ENCODE data around the gene TACC3. TPM values are rescaled to one million over a fixed set of nuclear protein-coding genes. Genes with fewer than 3 reads are reported as not detected.
A peak's percentile ranks its signal among the peaks of the same experiment; 100 is the strongest.

Gene TACC3
- total RNA-seq, 2 donors from 2014 or later: 73.4 to 91.8 TPM

GRCh38 chr4:1736812-1737211, 15.5 kb downstream of the TACC3 start:
- ATAC-seq (no peak), DNase-seq (no peak)
- no peaks in the 10 kb centered on the region for H3K4me1 Mint-ChIP-seq
- H3K36me3 Mint-ChIP-seq (ENCODE audit: low read depth): peaks cover 3% of the 10 kb centered on the region
- H3K9me3 ChIP-seq (ENCODE audit: control insufficient read depth, low read length, poor library complexity, severe bottlenecking): peaks cover 4% of the 10 kb centered on the region
- H3K27ac Mint-ChIP-seq: no peak overlapping the region
- no peaks in the 10 kb centered on the region for H3K27me3 Mint-ChIP-seq
- H3K4me3 Mint-ChIP-seq: no peak overlapping the region

DNA sequence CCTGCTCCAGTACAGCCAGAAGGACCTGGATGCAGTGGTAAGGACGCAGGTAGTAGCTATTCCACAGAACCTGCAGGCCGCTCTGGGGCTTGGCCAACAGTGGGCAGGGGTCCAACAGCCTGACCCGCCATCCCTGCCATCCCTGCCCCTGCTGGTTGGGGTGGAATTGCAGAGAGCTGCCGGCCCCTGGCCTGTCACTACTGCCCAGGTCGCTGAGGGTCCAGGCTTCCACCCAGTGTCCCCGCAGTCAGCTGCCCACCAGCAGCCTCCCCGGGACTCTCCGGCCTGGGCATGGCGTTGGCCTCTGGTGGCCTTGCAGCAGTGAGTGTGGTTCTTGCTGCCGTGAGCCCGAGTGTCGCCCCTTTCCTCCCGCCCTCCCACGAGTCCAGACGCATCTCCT, 16.3 kb downstream of the TACC3 start:
- H3K36me3 Mint-ChIP-seq (ENCODE audit: low read depth): peaks cover 3% of the 10 kb centered on the region
- no peak overlapping the region for H3K4me3 Mint-ChIP-seq
- no peaks in the 10 kb centered on the region for H3K4me1 Mint-ChIP-seq
- H3K27me3 Mint-ChIP-seq: no peaks in the 10 kb centered on the region
- no peak overlapping the region for H3K27ac Mint-ChIP-seq
- no peak for ATAC-seq
- DNase-seq: no peak
- peaks cover 4% of the 10 kb centered on the region for H3K9me3 ChIP-seq (ENCODE audit: control insufficient read depth, low read length, poor library complexity, severe bottlenecking)

DNA sequence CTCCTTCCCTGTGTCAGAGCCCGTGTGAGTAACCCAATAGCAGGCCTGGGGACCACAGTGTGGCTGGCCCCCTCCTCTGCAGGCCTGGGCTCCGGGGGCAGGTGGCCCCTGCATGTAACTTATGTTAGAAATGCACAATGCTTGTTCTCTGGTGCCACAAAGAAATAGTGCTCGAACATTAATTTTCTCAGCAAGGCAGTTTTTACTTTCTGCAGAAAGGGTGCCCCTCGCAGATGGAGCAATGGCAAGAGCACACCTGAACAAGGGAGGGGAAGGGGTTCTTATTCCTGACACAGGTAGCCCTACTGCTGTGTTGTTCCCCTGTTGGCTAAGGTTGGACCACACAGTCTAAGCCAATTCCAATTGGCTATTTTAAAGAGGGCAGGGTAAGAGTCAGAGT, 17.1 kb downstream of the TACC3 start:
- peaks cover 3% of the 10 kb centered on the region for H3K36me3 Mint-ChIP-seq (ENCODE audit: low read depth)
- no peak overlapping the region for H3K4me3 Mint-ChIP-seq
- H3K9me3 ChIP-seq (ENCODE audit: control insufficient read depth, low read length, poor library complexity, severe bottlenecking): peaks cover 4% of the 10 kb centered on the region
- H3K27ac Mint-ChIP-seq: no peak overlapping the region
- no peaks in the 10 kb centered on the region for H3K4me1 Mint-ChIP-seq
- ATAC-seq: no peak
- DNase-seq: no peak
- H3K27me3 Mint-ChIP-seq: no peaks in the 10 kb centered on the region

GRCh38 chr4:1739358-1739757, 18.0 kb downstream of the TACC3 start:
- Mint-ChIP-seq H3K27me3 (no peaks in the 10 kb centered on the region), H3K27ac (no peak overlapping the region), H3K4me3 (no peak overlapping the region), H3K36me3 (ENCODE audit: low read depth) (peaks cover 3% of the 10 kb centered on the region), H3K4me1 (no peaks in the 10 kb centered on the region)
- DNase-seq (no peak), ATAC-seq (no peak)
- H3K9me3 ChIP-seq (ENCODE audit: control insufficient read depth, low read length, poor library complexity, severe bottlenecking): peaks cover 4% of the 10 kb centered on the region

DNA sequence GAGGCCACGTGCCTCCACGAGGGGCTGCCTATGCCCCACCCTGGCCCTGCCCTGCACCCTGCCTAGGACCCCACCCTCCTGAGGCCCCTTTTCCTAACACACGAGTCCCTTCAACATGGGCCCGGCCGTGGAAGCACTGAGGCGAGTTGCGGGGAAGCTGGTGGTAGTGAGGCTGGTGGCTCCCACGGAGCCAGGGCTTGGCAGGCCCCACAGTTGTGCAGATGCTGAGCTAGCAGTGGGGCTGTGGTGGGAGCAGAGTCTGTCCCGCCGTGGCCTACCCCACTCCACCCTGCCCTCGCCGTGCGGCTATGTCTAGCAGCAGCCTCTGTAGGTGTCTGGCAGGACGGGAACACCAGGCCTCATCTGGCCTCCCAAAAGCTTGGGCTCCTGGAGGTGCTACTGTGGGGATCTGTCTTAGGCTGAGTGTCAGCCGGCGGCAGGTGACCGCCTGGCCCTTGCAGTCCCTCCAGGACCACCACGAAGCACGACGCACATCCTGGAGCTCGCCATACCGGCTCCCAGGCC, 18.8 kb downstream of the TACC3 start:
- Mint-ChIP-seq H3K36me3 (ENCODE audit: low read depth) (peaks cover 3% of the 10 kb centered on the region), H3K4me1 (no peaks in the 10 kb centered on the region), H3K4me3 (no peak overlapping the region), H3K27me3 (no peaks in the 10 kb centered on the region), H3K27ac (no peak overlapping the region)
- ATAC-seq: no peak
- DNase-seq: no peak
- peaks cover 4% of the 10 kb centered on the region for H3K9me3 ChIP-seq (ENCODE audit: control insufficient read depth, low read length, poor library complexity, severe bottlenecking)

DNA sequence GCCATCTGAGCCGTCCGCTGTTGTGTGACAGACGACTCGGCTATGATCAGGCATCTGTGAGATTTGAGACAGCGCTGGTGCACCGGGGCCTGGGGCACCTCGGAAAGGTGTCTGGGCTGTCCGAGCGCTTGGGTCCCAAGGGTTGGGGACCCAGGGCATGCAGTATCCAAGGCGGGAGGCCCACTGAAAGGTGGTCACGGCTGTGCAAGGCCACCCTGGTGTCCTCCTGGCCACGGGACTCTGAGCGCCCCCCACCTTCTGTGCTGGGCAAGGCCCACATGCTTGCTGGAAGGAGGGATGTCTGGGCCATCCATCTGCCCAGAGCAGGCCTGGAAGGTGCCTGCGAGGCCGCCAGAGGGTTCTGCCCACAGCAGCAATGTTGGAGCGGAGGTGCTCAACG, 19.9 kb downstream of the TACC3 start:
- DNase-seq: no peak
- ATAC-seq: no peak
- Mint-ChIP-seq H3K36me3 (ENCODE audit: low read depth) (peaks cover 3% of the 10 kb centered on the region), H3K27ac (peak overlapping the region; percentile 11), H3K4me3 (no peak overlapping the region), H3K4me1 (no peaks in the 10 kb centered on the region), H3K27me3 (no peaks in the 10 kb centered on the region)
- H3K9me3 ChIP-seq (ENCODE audit: control insufficient read depth, low read length, poor library complexity, severe bottlenecking): peaks cover 4% of the 10 kb centered on the region

GRCh38 chr4:1743551-1743950, 22.2 kb downstream of the TACC3 start:
- Mint-ChIP-seq H3K27ac (peak overlapping the region; percentile 56), H3K27me3 (no peaks in the 10 kb centered on the region), H3K36me3 (ENCODE audit: low read depth) (peaks cover 2% of the 10 kb centered on the region), H3K4me1 (no peaks in the 10 kb centered on the region), H3K4me3 (peak overlapping the region; percentile 64)
- DNase-seq (no peak), ATAC-seq (no peak)
- H3K9me3 ChIP-seq (ENCODE audit: control insufficient read depth, low read length, poor library complexity, severe bottlenecking): peaks cover under 1% of the 10 kb centered on the region

GRCh38 chr4:1743975-1744374, 22.7 kb downstream of the TACC3 start:
- ATAC-seq: no peak
- Mint-ChIP-seq H3K4me1 (no peaks in the 10 kb centered on the region), H3K4me3 (no peak overlapping the region), H3K36me3 (ENCODE audit: low read depth) (peaks cover 2% of the 10 kb centered on the region), H3K27ac (no peak overlapping the region), H3K27me3 (no peaks in the 10 kb centered on the region)
- DNase-seq: no peak
- H3K9me3 ChIP-seq (ENCODE audit: control insufficient read depth, low read length, poor library complexity, severe bottlenecking): no peaks in the 10 kb centered on the region

- ATAC-seq: no peak
- no peak for DNase-seq
- no peaks in the 10 kb centered on the region for H3K27me3 Mint-ChIP-seq
- no peaks in the 10 kb centered on the region for H3K9me3 ChIP-seq (ENCODE audit: control insufficient read depth, low read length, poor library complexity, severe bottlenecking)
- H3K4me3 Mint-ChIP-seq: no peak overlapping the region
- peaks cover 2% of the 10 kb centered on the region for H3K36me3 Mint-ChIP-seq (ENCODE audit: low read depth)
- no peaks in the 10 kb centered on the region for H3K4me1 Mint-ChIP-seq
- H3K27ac Mint-ChIP-seq: no peak overlapping the region
These were observed 23.2 kb downstream of the TACC3 start for GRCh38 chr4:1744552-1744951.

- no peak overlapping the region for H3K4me3 Mint-ChIP-seq
- H3K36me3 Mint-ChIP-seq (ENCODE audit: low read depth): peaks cover 2% of the 10 kb centered on the region
- no peak overlapping the region for H3K27ac Mint-ChIP-seq
- no peaks in the 10 kb centered on the region for H3K9me3 ChIP-seq (ENCODE audit: control insufficient read depth, low read length, poor library complexity, severe bottlenecking)
- no peak for DNase-seq
- ATAC-seq: no peak
- H3K4me1 Mint-ChIP-seq: no peaks in the 10 kb centered on the region
- no peaks in the 10 kb centered on the region for H3K27me3 Mint-ChIP-seq
These were observed 23.8 kb downstream of the TACC3 start for GRCh38 chr4:1745165-1745564.

DNA sequence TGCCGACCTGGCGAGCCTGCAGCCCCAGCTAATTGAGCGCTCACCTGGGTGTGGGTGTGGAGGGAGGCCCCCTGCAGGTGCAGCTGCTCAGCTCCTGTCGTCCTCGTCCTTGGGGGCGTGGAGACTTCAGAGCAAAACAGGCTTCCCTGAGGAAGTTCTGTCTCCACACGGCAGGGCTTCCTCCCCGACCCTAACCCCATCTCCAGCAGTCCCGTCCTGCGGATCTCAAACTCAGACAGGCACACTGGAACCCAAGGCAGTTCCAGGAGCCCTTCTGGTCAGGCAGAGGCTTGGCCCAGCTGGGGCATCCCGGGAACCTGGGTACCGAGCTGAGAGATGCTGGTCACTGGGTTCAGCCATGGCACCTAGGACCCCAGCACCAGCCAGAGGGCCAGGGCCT, 24.4 kb downstream of the TACC3 start:
- no peak overlapping the region for H3K4me3 Mint-ChIP-seq
- H3K9me3 ChIP-seq (ENCODE audit: control insufficient read depth, low read length, poor library complexity, severe bottlenecking): no peaks in the 10 kb centered on the region
- H3K27me3 Mint-ChIP-seq: no peaks in the 10 kb centered on the region
- no peak for ATAC-seq
- H3K36me3 Mint-ChIP-seq (ENCODE audit: low read depth): peaks cover 2% of the 10 kb centered on the region
- no peaks in the 10 kb centered on the region for H3K4me1 Mint-ChIP-seq
- no peak for DNase-seq
- no peak overlapping the region for H3K27ac Mint-ChIP-seq

GRCh38 chr4:1746265-1746691, 25.0 kb downstream of the TACC3 start:
- H3K27ac Mint-ChIP-seq: no peak overlapping the region
- H3K9me3 ChIP-seq (ENCODE audit: control insufficient read depth, low read length, poor library complexity, severe bottlenecking): no peaks in the 10 kb centered on the region
- H3K4me1 Mint-ChIP-seq: no peaks in the 10 kb centered on the region
- H3K36me3 Mint-ChIP-seq (ENCODE audit: low read depth): no peaks in the 10 kb centered on the region
- no peak overlapping the region for H3K4me3 Mint-ChIP-seq
- H3K27me3 Mint-ChIP-seq: no peaks in the 10 kb centered on the region
- ATAC-seq (peak; percentile 73), DNase-seq (peak; percentile 59 to 73 (median 66))

DNA sequence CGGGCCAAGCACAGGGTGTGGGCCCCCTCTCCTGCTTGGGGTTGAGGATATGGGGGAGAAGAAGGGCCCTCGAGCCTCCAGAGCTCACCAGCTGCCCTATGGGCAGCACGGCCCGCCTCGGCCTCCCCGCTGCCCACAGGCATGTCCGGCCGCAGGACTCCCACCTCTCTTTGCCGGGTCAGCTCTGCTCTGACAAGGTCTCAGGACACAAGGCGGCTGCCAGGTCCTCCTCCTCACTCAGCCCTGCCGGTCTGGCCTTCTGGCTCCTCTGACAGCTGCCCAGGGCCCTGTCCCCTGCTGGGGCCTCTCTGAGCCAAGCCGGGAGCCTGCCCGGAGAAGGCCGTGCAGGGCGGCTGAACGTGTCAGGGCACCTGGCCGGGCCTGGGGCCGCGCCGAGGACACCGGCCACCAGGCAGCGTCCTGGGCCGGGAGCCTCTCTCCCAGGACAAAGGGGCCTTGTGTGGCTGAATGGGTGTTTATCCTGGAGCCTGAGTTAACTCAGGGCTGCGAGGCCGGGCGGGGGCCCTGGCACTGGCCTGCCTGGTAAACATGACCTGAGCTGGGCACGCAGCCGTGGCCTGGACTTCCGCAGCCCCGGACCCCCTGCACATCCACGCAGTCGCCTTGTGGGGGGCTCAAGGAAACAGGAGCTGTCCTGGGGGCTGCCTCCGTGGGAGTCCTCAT, 25.7 kb downstream of the TACC3 start:
- no peak for DNase-seq
- Mint-ChIP-seq H3K4me3 (peak overlapping the region; percentile 7), H3K4me1 (no peaks in the 10 kb centered on the region)

DNA sequence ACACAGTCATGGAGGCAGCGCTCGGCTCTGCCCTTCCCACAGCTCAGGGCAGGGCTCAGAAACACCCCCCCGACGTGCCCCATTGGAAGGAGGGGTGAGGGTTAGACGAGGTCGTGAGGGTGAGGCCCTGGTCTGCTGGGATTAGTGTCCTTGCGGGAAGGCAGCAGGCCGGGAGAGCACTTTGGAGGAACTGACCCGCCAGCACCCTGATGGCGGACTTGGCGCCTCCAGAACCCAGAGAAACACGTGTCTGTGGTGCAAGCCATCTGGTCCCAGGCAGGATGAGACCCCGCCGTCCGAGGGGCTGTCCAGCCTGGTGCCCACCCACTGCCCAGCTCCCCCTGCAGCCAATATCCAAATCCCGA, 26.3 kb downstream of the TACC3 start:
- H3K4me3 Mint-ChIP-seq: peak overlapping the region; percentile 7
- H3K9me3 ChIP-seq (ENCODE audit: control insufficient read depth, low read length, poor library complexity, severe bottlenecking): no peaks in the 10 kb centered on the region
- DNase-seq (no peak), ATAC-seq (no peak)
- H3K27ac Mint-ChIP-seq: no peak overlapping the region
- no peaks in the 10 kb centered on the region for H3K36me3 Mint-ChIP-seq (ENCODE audit: low read depth)
- H3K4me1 Mint-ChIP-seq: no peaks in the 10 kb centered on the region
- no peaks in the 10 kb centered on the region for H3K27me3 Mint-ChIP-seq

More for the DNA sequence above, 25.7 kb downstream of the TACC3 start:
- Mint-ChIP-seq H3K36me3 (ENCODE audit: low read depth) (no peaks in the 10 kb centered on the region), H3K27me3 (no peaks in the 10 kb centered on the region), H3K27ac (no peak overlapping the region)
- no peak for ATAC-seq
- H3K9me3 ChIP-seq (ENCODE audit: control insufficient read depth, low read length, poor library complexity, severe bottlenecking): no peaks in the 10 kb centered on the region

All from T-helper 17 cell (primary cell).